ENCODE measurements around the gene CAPN15.

DNA sequence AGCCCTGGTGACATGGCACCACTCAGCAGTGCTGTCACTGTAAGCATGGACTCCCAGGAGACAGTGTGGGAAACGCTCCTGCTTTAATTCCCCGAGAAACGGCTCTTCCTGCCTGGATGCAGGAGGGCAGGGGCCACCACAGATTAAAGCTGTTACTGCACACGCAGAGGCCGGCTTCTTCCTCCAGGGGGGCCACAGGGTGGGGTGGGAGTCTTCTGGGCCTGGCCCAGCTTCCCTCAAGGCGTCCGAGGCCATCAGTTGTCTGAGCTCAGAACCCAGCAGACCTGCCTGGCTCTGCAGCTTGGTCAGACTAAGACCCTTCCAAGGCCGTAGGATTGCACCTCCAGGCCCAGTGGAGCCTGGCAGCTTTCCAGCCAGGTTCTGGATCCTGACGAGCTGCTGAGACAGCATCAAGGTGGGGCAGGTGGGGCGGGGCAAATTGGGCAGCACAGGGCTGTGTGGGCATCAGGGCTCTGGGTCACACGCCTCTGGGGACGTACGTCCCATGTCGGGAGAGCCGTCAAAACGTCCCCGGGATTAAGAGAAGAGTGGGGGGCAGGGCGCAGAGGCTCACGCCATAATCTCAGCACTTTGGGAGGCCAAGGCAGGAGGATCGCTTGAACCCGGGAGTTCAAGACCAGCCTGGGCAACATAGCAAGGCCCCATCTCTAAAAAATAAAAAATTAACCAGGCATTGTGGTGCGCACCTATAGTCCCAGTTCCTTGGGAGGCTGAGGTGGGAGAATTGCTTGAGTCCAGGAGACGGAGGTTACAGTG lies 5.0 kb upstream of the CAPN15 start:
- TF ChIP-seq CTCF (IDR thresholded peaks at IDR 0.05) (no peak), POLR2A (IDR thresholded peaks at IDR 0.05) (no peak)

Measured in suprapubic skin (tissue), 3 donors.